ENCODE data around the gene ADRM1.

Gene ADRM1, protein sequence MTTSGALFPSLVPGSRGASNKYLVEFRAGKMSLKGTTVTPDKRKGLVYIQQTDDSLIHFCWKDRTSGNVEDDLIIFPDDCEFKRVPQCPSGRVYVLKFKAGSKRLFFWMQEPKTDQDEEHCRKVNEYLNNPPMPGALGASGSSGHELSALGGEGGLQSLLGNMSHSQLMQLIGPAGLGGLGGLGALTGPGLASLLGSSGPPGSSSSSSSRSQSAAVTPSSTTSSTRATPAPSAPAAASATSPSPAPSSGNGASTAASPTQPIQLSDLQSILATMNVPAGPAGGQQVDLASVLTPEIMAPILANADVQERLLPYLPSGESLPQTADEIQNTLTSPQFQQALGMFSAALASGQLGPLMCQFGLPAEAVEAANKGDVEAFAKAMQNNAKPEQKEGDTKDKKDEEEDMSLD

GRCh38 chr20:62302341-62303061 is at the start of gene ADRM1:
ADRM1 (plus strand) TSS chr20:62302997; CDS start chr20:62303569, 572 bp downstream.
- DNase-seq (ENCODE audit: low read depth) = peak; percentile 79

DNA sequence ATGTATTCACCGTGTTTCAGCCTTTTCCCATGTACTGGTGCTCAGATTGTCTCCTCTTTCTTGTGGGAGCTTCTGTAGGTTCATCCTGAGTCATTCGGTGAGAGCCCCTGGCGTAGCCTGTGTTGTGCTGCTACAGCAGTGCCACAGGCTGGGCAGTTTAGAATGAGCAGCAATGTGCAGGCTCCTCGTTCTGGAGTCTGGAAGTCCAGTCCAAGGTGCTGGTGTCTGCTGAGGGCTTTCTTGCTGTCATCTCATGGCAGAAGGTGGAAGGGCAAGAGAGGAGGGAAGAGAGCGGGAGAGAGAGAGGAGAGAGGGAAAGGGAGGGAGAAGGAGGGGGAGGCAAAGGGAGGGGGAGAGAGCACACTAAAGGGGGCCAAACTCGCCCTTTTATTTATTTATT is 49.4 kb upstream of the ADRM1 start:
- no peak for DNase-seq (ENCODE audit: low read depth)

DNA sequence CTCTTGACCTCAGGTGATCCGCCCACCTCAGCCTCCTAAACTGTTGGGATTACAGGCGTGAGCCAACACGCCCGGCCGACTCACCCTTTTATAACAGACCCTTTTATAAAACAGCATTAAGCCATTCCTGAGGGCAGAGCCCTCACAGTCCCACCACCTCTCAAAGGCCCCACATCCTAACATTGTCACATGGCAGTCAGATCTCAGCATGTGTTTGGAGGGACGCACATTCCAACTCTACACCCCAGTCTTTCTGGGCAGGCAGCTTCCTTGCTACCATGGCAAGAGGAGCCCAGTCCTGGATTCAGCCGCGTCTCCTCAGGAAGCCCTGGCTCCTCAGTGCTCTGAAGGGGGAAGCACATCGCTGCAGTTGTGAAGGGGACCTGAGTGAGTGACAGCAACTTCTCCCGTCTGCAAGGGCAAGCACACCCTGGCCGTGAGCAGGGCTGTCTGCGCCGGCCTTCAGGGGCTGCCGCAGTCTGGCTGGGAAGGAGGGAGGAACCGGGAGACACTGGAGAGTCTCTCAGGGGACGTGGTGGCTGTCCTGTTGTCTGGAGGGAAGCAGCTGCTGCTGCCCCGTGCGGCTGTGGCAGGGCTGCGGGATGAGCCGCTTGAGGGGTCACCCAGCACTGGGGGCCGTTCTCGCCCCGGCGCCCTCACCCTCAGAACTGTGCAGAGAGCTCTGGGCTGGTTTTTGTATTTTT is 48.6 kb upstream of the ADRM1 start:
- DNase-seq (ENCODE audit: low read depth) = no peak

GRCh38 chr20:62255976-62256375 is 46.8 kb upstream of the ADRM1 start:
- DNase-seq (ENCODE audit: low read depth) = no peak

DNA sequence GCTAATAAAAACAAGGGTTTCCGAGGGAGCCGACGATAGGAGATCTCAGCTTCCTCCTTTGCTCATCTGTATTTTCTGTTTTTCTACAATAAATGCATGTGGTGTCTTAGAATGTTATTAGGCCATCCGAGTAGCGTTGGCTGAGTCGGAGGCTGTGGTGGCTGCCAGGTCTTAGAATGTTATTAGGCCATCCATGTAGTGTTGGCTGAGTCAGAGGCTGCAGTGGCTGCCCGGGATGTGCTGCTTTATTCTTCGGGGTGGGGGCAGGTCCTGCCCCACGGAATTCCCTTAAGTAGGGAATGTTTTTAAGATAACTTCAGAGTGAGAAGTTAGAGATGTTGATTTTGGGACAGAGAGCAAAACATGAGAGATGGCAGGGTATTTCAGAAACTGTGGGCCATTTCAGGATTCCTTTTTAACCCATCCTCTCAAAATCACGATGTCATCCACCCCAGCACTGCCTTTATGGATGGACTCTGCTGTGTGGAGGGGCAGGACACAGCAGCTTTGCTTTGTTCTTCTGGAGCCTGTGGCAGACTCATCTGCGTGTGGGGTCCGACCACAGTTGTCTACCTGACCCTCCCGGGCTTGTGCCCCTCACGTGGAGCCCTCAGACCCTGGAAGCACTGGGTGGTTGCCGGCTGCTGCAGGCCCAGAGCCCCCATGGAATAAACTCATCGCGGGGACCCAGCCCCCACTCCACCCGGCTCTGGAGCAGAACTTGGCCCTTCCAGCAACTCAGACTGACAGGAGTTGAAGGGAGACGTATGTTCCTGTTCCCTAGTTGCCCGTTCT is 44.1 kb upstream of the ADRM1 start:
- DNase-seq (ENCODE audit: low read depth) = no peak

DNA sequence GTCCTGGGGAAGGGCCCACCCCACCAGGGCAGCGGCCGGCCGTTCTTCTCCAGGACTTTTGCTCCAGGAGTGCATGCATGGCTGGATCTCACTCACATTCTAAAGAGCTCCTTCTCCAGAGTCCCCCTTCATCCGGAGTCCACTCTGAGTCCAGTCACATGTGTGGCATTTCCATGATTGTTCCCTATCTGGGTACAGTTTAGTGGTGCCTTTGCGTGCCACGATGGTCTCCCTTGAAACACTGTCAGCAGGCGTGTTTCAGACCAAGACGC is 43.6 kb upstream of the ADRM1 start:
- DNase-seq (ENCODE audit: low read depth) = no peak

DNA sequence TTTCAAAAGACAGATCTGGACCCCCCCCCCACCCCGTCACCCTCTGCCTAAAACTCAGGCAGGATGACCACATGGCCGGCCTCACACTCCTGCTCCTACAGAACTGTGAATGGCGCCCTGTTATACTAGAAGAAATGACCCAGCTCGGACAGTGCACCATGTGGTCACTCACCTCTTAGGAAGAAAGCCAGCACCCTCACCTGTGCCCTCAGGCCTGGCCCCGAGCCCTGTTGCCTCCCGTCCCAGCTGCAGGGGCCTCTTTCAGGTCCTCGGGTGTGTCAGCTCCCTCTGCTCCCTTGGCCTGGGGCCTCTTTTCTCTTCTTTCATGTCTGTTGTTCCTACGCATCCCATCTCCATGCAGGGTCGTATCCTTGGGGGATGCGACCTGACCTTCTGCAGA is 40.7 kb upstream of the ADRM1 start:
- no peak for DNase-seq (ENCODE audit: low read depth)

DNA sequence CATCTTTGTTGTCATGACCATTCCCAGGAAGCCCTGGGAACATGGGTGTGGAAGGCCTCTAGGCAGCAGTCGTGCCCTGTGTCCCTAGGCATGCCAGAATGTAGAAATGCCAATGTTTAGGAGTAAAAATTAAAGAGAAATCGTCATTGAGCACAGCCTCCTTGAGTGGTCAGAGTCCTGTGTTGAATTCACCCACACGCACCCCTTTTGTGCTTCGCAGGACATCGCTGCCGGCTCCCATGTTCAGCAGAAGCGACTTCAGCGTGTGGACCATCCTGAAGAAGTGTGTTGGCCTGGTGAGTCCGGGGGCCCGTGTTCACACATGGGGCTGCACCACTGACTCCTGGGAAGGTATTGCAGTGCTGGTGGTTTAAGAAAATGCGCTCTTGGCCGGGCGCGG is 39.4 kb upstream of the ADRM1 start:
- no peak for DNase-seq (ENCODE audit: low read depth)

- no peak for DNase-seq (ENCODE audit: low read depth)
Observed at GRCh38 chr20:62265365-62265764, 37.4 kb upstream of the ADRM1 start.

DNA sequence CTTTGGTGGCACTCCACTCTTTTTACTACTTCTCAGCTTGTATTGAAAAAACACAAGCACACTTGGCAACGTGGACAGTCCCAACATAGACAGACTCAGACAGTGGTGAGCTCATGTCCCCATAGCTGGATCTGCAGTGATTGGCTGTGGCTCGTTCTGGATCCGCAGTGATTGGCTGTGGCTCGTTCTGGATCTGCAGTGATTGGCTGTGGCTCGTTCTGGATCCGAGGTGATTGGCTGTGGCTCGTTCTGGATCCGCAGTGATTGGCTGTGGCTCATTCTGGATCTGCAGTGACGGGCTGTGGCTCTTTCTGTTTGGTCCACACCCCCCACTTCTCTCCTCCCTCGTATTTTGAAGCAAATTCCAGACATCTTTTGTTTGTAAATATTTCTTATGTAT is 36.5 kb upstream of the ADRM1 start:
- DNase-seq (ENCODE audit: low read depth) = no peak

GRCh38 chr20:62266851-62267250 is 35.9 kb upstream of the ADRM1 start:
- no peak for DNase-seq (ENCODE audit: low read depth)

GRCh38 chr20:62267543-62267942 is 35.3 kb upstream of the ADRM1 start:
- DNase-seq (ENCODE audit: low read depth) = no peak

- DNase-seq (ENCODE audit: low read depth) = no peak
Observed at GRCh38 chr20:62268228-62268900, 34.4 kb upstream of the ADRM1 start.

DNA sequence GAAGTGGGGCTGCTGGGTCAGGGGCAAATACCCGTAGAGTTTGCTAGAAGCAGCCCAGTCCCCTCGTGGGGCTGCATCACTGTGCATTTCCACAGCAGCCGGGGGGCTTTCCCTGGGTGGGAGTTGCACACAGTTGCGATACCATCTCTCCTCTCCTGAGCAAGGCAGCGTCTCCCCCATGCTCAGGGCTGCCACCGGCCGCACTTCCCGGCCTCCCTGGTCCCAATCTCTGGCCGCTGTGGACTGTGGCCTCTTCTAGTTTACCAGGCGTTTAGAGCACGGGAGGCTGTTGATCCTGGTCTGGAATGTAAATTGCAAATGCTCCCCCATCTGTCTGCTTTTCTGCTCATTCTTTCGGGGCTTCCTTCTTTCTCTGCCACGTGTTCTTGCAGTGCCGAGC is 33.4 kb upstream of the ADRM1 start:
- no peak for DNase-seq (ENCODE audit: low read depth)

DNA sequence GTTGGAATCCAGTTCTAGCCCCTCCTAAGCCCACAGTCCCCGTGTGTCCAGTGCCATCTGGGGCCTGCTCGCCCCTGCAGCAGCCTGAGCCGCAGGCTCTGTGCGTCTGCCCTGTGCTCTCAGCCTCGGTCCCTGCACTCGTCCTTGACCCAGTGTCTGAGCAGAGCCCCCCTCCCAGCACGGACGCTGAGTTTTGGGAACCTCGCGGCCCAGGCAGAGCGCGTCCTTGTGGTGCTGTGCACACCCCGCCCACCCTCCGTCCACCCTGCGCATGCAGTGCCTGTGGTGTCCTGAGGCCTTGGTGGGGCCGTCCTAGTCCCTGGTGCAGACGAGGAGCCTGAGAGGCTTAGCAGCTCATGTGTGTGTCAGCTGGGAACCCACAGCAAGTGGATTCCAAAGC is 32.9 kb upstream of the ADRM1 start:
- no peak for DNase-seq (ENCODE audit: low read depth)

GRCh38 chr20:62272200-62272599 is 30.6 kb upstream of the ADRM1 start:
- DNase-seq (ENCODE audit: low read depth) = no peak

DNA sequence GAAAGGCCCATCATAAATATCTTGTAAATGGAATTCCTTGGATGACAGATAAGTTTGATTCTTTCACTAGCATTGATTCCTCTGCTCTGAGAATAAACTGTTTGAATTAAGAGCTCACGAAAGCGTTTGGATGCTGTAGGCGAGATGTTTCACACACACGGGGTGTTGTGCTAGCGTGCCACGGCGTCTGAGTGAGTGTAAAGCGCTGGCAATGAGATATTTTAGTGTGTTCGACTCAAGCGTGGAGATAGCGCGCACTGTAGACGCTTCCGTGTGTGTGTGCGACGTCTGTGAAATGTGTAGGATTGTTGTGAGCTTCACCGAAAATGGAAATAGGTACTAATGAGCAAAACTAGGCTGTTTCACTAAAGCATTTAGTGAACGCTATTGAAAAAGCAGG is 29.4 kb upstream of the ADRM1 start:
- DNase-seq (ENCODE audit: low read depth) = no peak

GRCh38 chr20:62274332-62274950 is 28.4 kb upstream of the ADRM1 start:
- no peak for DNase-seq (ENCODE audit: low read depth)

GRCh38 chr20:62275219-62275618 is 27.6 kb upstream of the ADRM1 start:
- DNase-seq (ENCODE audit: low read depth) = no peak

DNA sequence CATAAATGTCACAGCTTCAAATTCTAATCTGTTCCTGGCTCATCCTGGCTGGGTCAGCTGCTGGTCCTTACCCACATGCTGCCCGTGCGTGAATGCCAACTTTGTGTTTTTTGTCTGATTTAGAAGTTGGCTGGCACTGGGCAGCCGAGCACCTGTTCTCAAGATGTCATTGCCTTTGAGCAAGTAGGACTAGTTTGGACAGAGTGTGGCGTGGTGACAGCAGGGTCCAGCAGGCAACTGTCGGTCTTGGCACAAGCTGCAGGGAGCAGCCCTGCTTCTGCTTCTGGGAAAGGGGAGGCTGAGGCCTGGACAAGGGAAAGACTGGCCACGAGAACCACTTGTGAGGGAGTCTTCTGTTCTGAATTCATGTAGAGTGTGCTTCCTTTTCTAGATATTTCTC is 26.4 kb upstream of the ADRM1 start:
- no peak for DNase-seq (ENCODE audit: low read depth)

- no peak for DNase-seq (ENCODE audit: low read depth)
Observed at GRCh38 chr20:62277253-62277652, 25.5 kb upstream of the ADRM1 start.

Measured in HS-27A (cell line).